Activated CD4-positive, alpha-beta T cell treated with anti-CD3 and anti-CD28 coated beads for 4 hours (primary cell): ENCODE data around the gene FYB1.
A peak's percentile ranks its signal among the peaks of the same experiment; 100 is the strongest.
"Not testable (repeated sequence)": the region's sequence is repeated elsewhere in the genome, so short reads cannot be mapped to it uniquely, and the experiment has no call there.

ENCODE experiments used
- DNase-seq, 2 donors: peaks; one replicate each; pipeline ENCODE4 v3.0.0-alpha.2; 2020

Gene FYB1

DNA sequence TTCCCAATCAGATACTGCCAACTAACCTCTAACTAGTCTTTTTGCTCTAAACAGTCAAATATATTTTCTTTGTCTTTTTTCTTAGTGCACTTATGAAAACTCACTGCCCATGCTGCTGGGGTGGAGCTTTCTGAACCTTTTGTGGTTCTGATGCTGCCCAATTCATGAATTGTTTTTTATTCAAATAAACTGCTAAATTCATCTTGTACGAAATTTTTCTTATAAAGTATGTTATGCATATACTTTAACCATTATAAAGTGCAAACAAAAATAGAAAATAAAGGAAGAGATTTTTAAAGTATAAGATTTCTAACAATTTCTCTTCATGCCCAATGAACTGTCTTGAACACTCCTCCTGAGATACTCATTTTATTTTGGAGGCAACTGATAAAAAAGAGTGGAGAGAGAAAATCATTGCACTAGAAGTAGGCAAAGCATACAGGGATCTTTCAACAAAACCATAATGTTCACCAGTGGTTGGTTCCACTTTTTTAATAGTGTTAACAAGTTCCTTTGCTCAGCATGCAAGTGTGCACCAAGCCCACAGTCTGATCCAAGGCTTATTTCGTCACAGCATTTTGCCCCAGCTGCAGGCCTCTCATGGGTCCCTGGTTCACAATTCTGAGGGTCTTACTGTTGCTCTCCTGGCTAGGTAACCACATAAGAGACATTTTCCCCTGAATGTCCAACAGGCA is 6.2 kb upstream of the FYB1 start:
- no peak for DNase-seq

DNA sequence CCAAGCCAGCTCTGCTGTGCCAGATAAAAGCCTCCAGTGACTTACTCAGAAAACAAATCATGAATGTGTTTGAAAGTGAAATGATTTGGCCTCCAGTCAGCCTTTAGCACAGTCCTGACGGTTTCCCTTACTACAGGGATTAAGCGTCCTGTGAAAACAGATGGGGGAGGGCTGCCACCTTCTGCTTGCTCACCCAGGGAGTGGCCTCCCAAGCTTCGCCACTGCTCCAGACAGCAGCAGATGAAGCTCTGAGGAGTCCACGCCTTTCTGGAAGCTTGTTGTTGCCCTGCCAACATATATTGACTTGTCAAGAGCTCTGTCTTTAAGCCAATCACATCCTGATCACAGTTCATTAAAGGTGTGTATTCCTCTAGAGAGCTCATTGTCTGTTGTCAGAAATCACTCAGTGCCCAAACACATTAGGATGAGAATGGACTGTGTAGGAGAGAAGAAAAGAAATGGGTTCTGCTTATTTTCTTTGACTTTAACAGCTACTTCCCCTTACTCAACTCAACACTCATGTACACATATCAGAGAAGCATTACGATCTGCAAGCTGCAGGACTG is 4.9 kb upstream of the FYB1 start:
- DNase-seq: no peak

DNA sequence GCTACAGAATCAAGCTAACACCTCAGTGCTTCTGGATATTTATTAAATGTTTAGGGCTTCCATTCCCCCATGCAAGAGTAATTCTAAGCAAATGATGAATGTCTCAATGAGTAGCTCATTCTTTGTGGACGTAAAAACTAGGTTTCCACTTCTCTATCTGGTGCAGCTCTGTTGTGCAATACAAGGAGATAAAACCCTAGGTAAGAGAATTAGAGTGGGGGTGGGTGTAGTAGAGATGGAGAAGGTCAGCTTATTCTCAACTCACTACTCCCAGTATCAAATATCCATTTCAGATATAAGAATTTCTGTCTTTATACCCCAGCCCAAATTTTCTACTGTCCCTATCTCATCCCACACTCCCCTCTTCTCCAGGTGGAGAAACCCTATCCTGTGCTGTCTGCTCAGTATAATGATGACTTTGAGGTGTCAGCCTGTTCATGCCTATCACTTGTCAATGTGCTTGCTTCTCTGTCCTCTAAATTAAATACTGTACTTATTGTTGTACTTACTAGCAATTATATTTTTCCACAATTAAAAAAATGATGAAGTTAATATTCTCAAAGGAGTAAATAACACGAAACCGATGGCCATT is 4.3 kb upstream of the FYB1 start:
- no peak for DNase-seq

DNA sequence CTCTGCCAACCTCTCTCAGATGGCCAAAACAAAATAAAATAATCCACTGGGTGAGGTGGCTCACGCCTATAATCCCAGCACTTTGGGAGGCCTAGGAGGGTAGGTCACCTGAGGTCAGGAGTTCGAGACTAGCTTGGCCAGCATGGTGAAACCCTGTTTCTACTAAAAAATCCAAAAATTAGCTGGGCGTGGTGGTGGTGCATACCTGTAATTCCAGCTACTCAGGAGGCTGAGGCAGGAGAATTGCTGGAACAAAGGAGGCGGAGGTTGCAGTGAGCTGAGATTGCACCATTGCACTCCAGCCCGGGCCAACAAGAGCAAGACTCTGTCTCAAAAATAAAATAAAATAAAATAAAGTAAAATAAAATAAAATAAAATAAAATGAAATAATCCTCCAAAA is 2.3 kb upstream of the FYB1 start:
- not testable (repeated sequence) for DNase-seq

DNA sequence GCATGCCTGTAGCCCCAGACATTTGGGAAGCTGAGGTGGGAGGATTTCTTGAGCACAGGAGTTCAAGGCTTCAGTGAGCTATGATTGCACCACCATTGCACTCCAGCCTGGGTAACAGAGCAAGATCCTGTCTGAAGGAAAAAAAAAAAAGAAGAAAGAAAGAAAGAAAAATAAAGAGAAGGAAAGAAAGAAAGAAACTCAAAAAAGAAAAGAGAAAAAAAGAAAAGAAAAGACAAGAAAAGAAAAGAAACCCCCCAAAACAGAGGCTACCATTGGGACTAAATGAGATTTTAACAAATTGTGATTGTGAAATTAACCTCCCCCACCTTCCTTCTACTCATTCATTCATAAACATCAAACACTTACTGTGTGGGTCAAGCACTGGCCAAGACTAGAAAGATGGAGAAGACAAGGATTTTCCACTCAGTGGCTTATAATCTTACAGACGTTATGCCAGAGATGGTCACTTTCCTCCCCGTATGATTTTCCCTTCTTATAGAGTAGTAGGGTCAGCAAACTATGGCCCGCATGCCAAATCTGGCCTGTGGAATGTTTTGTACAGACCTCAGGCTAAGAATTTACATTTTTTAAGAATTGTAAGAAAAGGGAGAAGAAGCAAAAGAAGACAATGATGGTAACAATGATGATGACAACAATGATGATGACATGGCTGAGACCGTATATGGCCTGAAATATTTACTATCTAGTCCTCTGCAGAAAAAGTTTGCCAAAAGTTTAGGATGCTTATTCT is 1.1 kb upstream of the FYB1 start:
- DNase-seq: no peak

DNA sequence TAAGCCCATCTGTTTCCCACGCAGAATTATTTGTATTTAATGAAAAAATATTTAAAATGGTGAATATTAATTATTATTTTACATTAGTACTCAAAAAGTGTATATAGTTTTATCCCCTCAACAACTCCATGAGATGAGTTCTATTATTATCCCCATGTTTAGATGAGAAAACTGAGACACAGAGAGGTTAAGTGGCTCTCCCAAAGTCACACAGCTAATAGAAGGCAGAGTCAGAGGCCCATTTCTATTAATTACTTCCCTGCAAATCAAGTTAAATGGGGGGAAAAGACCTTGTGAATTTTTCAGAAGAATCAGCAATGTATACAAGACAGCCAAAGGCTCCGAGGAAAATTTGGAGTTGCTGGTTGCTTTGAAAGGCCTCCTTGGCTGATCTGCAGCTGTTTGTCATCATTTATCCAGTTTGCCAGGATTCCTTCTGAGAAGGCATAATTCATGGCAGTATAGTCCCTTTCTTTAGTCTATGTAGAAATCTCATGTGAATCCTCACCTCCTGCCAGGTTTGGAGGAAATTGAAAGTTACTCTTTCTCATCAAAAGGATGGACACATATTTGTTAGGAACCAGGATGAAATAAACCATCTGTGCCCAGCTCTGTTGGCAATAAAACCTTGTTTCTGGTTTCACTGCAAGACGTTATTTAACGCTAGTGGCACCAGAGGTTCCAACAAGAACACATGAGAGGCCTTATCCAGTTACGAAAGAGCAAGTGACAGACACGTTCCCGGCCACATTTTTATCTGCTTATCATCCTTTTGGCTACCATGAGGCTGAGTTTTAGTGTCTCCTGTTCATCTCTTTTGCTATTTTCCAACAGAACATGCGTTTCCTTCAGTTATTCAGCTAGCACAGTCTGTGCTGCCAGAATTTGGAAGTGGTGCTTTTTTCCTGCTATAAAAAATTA is 621 bp downstream of the FYB1 start:
- no peak for DNase-seq

DNA sequence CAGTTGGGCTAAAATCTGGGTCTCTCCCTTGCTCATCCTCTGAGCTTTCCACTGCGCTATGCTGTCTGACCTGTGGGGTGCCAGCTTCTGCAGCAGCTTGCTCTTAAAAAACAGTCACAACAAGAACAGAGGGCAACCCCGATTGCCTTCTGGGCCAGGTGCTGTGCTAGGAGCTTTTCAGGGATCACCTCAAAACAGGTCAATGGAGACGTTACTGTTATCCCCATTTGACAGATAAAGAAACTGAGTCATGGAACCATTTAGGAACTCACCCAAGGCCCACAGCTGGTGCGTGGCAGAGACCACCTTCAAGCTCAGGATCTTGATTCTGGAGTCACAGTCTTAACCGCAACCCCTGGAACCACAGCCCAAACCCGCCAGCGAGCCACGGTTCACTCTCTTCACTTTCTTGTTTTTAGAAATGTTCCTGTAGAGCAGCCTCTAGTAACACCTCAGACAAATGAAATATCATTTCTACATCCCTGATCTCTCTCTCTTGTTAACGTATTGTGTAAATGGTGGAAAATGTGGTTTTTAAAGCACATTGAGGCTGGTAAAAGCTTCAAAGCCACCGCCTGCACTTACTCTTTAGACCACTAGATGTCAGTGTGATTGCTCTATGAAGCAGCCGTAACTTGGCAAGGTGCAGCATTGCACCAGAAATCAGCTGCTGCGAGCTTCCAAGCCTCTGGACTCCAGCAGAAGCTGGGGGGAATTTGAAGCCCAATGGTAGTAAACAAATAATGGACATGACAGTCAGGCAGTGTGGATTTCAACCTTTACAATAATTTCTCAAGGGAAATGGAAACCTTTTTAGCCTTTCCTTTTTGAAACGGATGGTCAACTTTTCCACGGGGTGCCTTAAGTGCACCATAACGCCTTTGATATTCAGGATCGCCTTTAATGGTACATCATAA is 1.7 kb downstream of the FYB1 start:
- DNase-seq: peak; percentile 71 to 84

DNA sequence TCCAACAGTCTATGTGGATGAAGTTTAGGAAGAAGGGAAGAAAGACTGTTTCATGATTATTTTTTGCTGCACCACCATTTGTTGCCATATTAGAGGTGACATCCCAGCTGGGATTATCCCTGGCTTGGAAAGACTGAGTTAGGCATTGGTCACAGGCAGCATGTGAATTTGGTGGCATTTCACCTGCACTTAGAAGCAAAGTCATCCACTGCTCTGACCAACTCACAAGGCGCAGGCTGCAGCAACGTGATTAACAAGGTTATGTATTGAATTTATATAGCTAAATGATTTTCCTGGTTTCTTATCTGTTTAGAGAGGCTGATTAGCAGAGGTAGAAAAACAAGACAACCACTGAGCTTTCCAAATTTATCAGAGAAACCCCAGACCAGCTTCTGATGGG is 2.7 kb downstream of the FYB1 start:
- peak in 1 of 2 donors; percentile 62 for DNase-seq

DNA sequence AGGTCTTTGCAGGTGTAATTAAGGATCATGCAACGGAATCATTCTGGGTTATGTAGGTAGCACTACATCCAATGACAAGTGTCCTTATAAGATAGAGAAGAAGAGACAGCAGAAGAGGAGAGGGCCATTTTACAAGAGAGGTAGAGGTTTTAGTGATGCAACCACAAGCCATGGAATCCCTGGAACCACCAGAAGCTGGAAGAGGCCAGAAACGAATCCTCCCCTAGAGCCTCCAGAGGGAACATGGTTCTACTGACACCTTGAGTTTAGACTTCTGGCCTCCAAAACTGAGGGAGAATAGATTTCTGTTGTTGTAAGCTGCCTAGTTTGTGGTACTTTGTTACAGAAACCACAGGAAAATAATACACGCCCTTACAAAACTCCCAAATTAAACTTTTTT is 3.5 kb downstream of the FYB1 start:
- DNase-seq: no peak

DNA sequence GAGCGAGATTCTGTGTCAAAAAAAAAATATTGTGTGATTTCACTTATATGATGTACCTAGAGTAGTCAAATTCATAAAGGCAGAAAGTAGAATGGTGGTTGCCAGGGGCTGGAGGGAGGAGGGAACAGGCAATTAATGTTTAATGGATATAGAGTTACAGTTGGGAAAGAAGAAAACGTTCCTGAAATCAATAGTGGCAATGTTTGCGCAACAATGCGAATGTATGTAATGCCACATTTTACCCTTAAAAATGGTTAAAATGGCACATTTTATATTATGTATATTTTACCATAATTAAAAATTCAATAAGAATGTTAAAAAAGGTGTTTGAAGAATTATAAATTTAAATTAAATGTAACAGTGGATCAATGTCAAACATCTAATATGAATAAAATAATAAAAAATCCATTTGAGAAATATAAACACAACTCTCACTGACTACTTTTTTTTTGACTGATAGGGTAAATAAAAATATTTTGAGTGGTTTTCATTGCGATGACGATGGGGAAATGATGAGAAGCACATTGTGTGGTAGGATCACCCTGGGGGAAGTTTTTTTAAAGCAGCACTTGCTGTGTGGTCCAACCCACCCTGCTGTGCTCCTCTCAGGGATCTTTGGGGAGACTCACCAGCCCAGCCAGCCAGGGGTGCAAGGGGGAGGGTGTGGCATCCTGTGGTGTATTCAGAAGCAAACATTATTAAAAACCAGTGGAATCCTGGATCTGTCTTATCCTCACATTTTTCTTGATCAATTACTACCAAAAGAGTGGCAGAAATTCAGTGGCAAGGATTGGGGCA is 4.3 kb downstream of the FYB1 start:
- peak in 1 of 2 donors; percentile 45 for DNase-seq

DNA sequence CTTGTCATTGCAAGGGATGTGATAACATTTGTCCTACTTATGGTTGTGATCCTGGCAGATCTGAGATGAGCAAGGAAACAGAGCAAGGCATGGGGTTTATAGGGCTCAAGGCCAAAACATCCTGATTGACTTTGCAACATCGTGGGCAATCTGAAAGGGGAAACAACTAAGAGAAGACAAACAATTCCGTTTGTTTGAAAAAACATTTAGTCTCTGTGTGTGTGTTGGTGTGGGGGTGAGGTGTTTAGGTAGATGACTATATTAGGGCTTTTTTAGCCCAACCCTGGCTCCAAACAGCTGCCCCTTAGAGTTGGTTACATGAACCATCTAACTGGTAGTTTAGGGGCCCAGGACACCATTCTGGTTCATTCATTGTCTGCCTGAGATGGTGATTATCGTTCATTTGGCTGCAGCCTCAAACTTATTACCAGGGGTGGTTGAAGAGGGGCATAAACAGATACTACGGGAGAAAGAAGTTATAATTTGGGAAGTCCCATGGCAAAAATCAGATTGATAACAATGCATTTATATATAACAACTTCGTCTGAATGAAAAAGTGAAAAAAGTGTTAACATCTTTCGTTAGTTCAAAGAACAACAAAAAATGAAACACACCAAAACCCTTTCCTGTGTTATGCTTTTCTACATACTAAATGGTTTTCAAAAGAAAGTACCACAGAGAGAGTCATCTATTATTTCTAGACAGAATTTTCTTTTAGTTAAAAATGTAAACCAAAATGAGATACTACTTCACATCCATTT is 5.7 kb downstream of the FYB1 start:
- DNase-seq: no peak

DNA sequence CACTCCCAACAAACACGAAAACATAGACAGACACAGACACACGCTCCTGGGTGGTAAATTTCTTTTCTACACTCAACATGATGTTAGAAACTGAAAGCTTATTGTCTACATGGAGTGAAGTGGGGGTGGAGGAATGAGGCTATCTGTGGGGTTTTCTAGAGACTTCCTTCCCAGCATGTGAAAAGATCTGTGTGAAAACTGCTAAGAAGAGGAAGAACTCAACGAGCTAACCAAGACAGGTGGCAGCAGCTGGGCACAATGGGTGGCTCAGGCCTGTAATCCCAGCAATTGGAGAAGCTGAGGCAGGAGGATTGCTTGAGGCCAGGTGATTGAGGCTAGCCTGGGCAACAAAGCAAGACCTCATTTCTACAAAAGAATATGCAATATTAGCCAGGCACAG is 7.6 kb downstream of the FYB1 start:
- DNase-seq: peak in 1 of 2 donors; percentile 40

DNA sequence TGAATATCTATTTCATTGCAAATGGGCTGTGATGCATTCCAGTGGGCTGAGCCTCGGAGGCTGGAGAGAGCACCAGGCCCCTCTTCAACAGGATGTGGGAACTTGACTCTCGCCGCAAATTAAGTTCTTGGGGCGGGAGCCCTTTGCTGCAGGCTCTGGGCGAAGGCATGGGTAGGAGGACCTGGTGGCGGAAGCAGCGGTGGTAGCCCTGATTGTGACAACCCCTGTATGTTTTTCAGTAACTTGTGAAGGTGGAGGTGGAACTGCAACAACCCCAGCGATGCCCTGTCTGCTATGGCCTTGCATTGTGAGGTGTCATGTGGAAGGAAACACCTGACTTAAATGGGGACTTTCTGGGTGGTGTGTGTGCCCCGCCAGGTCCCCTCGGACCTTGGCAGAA is 9.4 kb downstream of the FYB1 start:
- DNase-seq: peak; percentile 53 to 70

DNA sequence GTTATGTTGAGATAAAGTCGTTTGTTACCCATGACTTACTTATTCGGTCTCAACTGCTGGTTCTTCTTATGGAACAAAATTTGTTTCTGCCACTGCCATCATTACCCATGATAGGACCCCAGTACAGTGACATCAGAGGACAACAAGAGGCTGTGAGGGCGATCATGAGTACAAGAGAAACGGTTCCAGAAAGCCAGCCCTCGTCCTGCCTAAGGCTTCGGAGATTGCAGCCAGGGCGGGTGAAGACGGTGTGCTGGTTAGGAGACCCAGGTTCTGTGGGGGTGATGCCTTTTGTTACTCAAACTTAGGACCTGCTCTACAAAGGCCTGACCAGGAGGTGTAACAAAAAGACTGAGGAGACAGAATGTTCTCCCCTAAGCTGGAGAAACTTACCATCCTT is 10.9 kb downstream of the FYB1 start:
- peak in 1 of 2 donors; percentile 34 for DNase-seq

DNA sequence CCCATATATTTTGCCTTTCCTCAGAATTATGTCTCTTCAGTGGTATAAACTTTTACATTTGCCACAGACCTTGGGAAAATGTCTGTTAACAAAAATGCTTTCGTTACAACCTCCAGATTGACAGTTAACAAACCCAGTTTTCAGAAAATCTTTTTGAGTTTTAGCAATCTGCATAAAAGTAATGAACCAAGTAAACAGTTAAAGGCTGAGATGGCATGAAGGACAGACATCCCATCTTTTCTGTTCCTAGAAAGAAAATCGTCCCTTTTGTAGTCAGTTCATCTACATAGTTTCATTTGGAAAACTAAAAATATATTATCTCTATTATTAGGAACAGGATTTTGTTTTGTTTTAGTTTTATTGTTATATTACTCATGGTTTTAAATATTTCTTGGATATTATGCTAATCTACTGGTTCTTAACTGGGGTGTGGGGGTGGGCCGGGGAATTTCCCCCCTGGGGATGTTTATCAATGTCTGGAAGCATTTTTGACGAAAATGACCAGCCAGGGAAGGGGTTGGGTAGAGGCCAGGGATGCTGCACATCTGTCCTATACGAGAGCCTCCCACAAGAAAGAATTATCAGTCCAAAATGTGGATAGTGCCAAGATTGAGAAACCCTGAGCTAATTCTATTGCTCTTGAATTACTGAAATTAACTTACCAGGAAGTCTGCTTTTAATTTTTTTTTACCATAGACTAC is 11.9 kb downstream of the FYB1 start:
- DNase-seq: no peak

DNA sequence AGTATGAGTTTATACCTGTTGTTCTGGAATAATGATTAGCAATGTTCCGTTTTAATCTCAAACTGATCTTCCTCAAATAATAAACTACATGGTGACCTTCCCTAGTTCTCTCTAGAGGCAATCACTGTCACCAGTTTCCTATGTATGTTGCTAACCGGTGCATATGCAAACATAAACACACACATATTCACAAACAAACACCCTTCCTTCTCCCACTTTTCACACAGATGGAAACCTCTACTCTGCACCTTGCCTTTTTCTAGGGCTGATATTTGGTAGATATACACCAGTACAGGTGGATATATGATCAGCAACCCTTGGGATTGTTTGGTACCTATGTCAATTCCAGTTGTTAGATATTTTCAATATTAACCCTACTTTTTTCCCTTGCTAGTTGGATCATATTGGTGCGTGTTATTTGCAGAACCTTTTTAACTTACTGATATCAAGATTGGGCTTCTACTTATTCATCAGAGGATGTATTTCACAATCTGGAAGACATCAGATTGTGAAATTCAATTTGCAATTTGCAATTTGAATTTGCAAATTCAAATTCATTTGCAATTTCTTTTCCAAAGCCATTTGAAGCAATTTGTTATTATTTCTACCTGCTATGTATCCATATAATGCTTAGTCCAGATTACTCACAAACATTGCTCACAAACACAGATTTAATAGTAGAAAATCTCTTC is 12.6 kb downstream of the FYB1 start:
- no peak for DNase-seq

DNA sequence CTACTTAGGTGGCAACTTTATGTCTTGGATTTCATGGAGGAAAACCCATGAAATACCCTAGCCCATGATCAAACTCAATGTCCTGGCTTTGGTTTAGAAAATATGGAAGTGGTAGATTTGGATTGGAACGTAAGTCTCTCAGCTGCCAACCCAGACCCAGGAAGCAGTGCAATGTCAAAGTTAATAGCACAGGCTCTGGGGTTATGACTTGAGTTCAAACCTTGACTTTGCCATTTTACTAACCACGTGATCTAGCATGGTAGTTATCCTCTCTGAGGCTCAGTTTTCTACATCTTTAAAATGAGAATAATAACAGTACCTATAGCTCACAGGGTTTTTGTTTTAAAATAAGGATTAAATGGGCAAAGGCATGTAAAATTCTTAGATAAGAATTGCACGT is 13.8 kb downstream of the FYB1 start:
- DNase-seq: no peak

DNA sequence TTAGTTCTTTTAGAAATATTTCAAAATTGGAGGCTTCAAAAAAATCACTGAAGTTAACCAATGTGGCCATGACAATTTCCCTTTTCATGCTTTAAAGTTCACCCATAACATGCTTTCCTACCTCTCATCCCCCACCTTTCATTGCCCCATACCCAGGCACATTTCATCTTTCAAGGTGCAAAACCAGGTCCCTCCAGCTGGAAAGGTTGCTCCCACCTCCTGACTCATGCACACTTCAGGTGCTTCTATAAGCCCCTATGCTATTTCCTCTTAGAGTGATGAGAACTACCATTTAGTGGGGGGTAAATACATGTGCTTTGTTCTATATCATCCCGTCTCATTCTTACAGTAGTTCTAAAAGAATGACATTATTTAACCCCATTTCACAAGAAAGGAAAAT is 15.4 kb downstream of the FYB1 start:
- DNase-seq: no peak
